Sigmoid colon (tissue), 4 donors: Measurements from ENCODE around the gene OAS1.

Source experiments
- CTCF ChIP-seq, 4 experiments: fragments of 450-650 bp in 3 of 4; fragments of 200-600 bp in 1 of 4; IDR thresholded peaks; one replicate each; pipeline ENCODE4 v1.5.1; 2016 to 2019; ENCODE audit warnings: antibody characterized with exemption in 4 of 4, mild to moderate bottlenecking in 3 of 4, moderate library complexity in 2 of 4
- POLR2A ChIP-seq, 2 donors: fragments of 450-650 bp; IDR thresholded peaks; one replicate each; pipeline ENCODE4 v1.6.1; 2016; ENCODE audit warnings: antibody characterized with exemption in 2 of 2, mild to moderate bottlenecking in 2 of 2, moderate library complexity in 2 of 2
- POLR2AphosphoS5 ChIP-seq, 4 donors: sonication (generic); formaldehyde crosslinking; IDR thresholded peaks; one replicate each; pipeline ENCODE4 v1.6.1; 2017; ENCODE audit warnings: antibody characterized with exemption in 4 of 4

- TF ChIP-seq CTCF (IDR thresholded peaks at IDR 0.05) = no peak
- no peak for TF ChIP-seq POLR2A (IDR thresholded peaks at IDR 0.05)
- no peak for TF ChIP-seq POLR2AphosphoS5 (IDR thresholded peaks at IDR 0.05)
These were observed 15.4 kb upstream of the OAS1 start for GRCh38 chr12:112891093-112892024.
